Endothelial cell of umbilical vein (primary cell): ENCODE results near the gene NUDT16L1. TPM values are rescaled to one million over a fixed set of nuclear protein-coding genes. Genes with fewer than 3 reads are reported as not detected.

Experiments used
- BruUV-seq: library from RNA; stranded (reverse); fragments of 400-500 nt; replicated peaks from 2 replicates; lab custom pipeline; 2021; lab: Mats Ljungman, UMichigan
- CTCF ChIA-PET: fragments of 300-600, 350-600 bp; sonication (Branson Sonifier 250); formaldehyde crosslinking; loops from one replicate; lab custom pipeline; 2021; ENCODE audit warnings: antibody characterized with exemption, inconsistent platforms; lab: Charles Lee
- POLR2A ChIA-PET: fragments of 300-600, 350-600 bp; sonication (Branson Sonifier 250); formaldehyde crosslinking; loops from one replicate; lab custom pipeline; 2021; ENCODE audit warnings: antibody characterized with exemption, inconsistent platforms; lab: Charles Lee
- DNase-seq: peaks from one replicate; pipeline ENCODE4 v3.0.0-alpha.2; 2011; ENCODE audit warnings: low read depth, low spot score
- FAIRE-seq: peaks from 2 replicates; lab custom pipeline; 2011; peaks lifted over from hg19 to GRCh38; lab: Jason Lieb, UNC
- H2AFZ ChIP-seq: 2 replicates; pipeline ENCODE4 v1.6.0; 2012; ENCODE audit warnings: low read depth, low read length, control low read depth, inconsistent platforms
- H3K27ac ChIP-seq: 2 replicates; pipeline ENCODE4 v1.5.1; 2011; ENCODE audit warnings: low read depth, mild to moderate bottlenecking, control low read depth, low read length, moderate library complexity; ENCODE audit not compliant: insufficient read depth
- H3K27me3 ChIP-seq, 2 experiments: 2 replicates each; pipeline versions ENCODE4 v1.6.0 to v1.6.1; 2011; ENCODE audit warnings: low read length in 2 of 2, mixed read lengths in 1 of 2; ENCODE audit not compliant: control insufficient read depth in 2 of 2, insufficient read depth in 2 of 2
- H3K36me3 ChIP-seq, 2 experiments: 2 replicates in 1 of 2; 3 replicates in 1 of 2; pipeline ENCODE4 v1.5.1; 2011; ENCODE audit warnings: low read length in 2 of 2, mild to moderate bottlenecking in 1 of 2, moderate library complexity in 1 of 2; ENCODE audit not compliant: control insufficient read depth in 2 of 2, insufficient read depth in 2 of 2; ENCODE audit errors: extremely low read depth in 1 of 2
- H3K4me1 ChIP-seq: 3 replicates; pipeline ENCODE4 v1.5.1; 2011; ENCODE audit warnings: mild to moderate bottlenecking, low read length; ENCODE audit not compliant: control insufficient read depth, insufficient read depth; ENCODE audit errors: extremely low read depth
- H3K4me2 ChIP-seq: 2 replicates; pipeline ENCODE4 v1.6.1; 2011; ENCODE audit warnings: low read length, control low read depth, mixed read lengths; ENCODE audit not compliant: insufficient read depth
- H3K4me3 ChIP-seq, 3 experiments: fragments of 200-600 bp in 1 of 3; sonication (generic), shearing (Covaris generic) in 1 of 3; replicated peaks in 1 of 3; 2 replicates each; pipeline ENCODE4 v1.5.1; 2011 to 2016; ENCODE audit warnings: control low read depth in 3 of 3, low read length in 3 of 3, mild to moderate bottlenecking in 2 of 3, inconsistent platforms in 1 of 3, low read depth in 1 of 3, moderate library complexity in 1 of 3; ENCODE audit not compliant: insufficient read depth in 1 of 3
- H3K79me2 ChIP-seq: 2 replicates; pipeline ENCODE4 v1.6.0; 2012; ENCODE audit warnings: low read length, inconsistent platforms; ENCODE audit not compliant: control insufficient read depth, insufficient read depth
- H3K9ac ChIP-seq: replicated peaks from 2 replicates; pipeline ENCODE3; 2011; ENCODE audit warnings: low read length, control low read depth; ENCODE audit not compliant: insufficient read depth; ENCODE audit errors: extremely low read depth
- H3K9me1 ChIP-seq: replicated peaks from 3 replicates; pipeline ENCODE4 v1.6.0; 2011; ENCODE audit warnings: mild to moderate bottlenecking, low read length; ENCODE audit not compliant: control insufficient read depth, insufficient read depth; ENCODE audit errors: extremely low read depth
- H3K9me3 ChIP-seq: replicated peaks from 2 replicates; pipeline ENCODE4 v1.5.1; 2012; ENCODE audit warnings: low read length, inconsistent platforms; ENCODE audit not compliant: control insufficient read depth, insufficient read depth
- H4K20me1 ChIP-seq: replicated peaks from 2 replicates; pipeline ENCODE3; 2011; ENCODE audit warnings: mild to moderate bottlenecking, low read length; ENCODE audit not compliant: control insufficient read depth, insufficient read depth; ENCODE audit errors: extremely low read depth
- FOS ChIP-seq: IDR thresholded peaks from 2 replicates; pipeline ENCODE4 v1.6.1; 2011; ENCODE audit warnings: mild to moderate bottlenecking, low read length, moderate library complexity, borderline replicate concordance; ENCODE audit not compliant: insufficient read depth
- GATA2 ChIP-seq: IDR thresholded peaks from 2 replicates; pipeline ENCODE4 v1.7.0; 2011; ENCODE audit warnings: low read depth, mild to moderate bottlenecking, moderate library complexity, mixed read lengths, low read length; ENCODE audit not compliant: insufficient read length, insufficient read depth
- JUN ChIP-seq: IDR thresholded peaks from 2 replicates; pipeline ENCODE4 v1.6.1; 2011; ENCODE audit warnings: borderline replicate concordance, low read depth; ENCODE audit not compliant: insufficient read length, insufficient read depth
- MYC ChIP-seq: IDR thresholded peaks from one replicate; pipeline ENCODE4 v1.6.1; 2011; ENCODE audit warnings: mild to moderate bottlenecking, low read depth, low read length
- POLR2A ChIP-seq: IDR thresholded peaks from 2 replicates; pipeline ENCODE4 v1.6.1; 2012; ENCODE audit warnings: low read depth, mild to moderate bottlenecking, control low read depth, low read length
- POLR2AphosphoS5 ChIP-seq: IDR thresholded peaks from 2 replicates; pipeline ENCODE4 v1.6.1; 2012; ENCODE audit warnings: low read depth, mild to moderate bottlenecking, control low read depth, low read length, moderate library complexity; ENCODE audit not compliant: insufficient read depth
- dilution Hi-C: fragments of 300-500 bp; cut with MboI; formaldehyde crosslinking; loops from one replicate; pipeline ENCODE4 v1.15.0; 2019; ENCODE audit warnings: low sequenced_read_pairs; ENCODE audit not compliant: extremely low pct_ligation_motif_present
- intact Hi-C: fragments of 100-400 bp; cut with micrococcal nuclease; formaldehyde crosslinking; loops from one replicate; pipeline ENCODE4 v1.10.0; 2022
- polyA plus RNA-seq, 4 experiments: library from polyadenylated mRNA; depleted of rRNA in 3 of 4; stranded (reverse) in 3 of 4; unstranded in 1 of 4; fragments of >200 nt; gene quantifications; 2 replicates each; pipeline versions ENCODE4 v1.2.1 to v1.2.3, GENCODE V29; 2011 to 2012; ENCODE audit warnings: missing spikeins in 1 of 4
- total RNA-seq: library from RNA; stranded (reverse); gene quantifications from 2 replicates; pipeline ENCODE4 v1.2.3, GENCODE V29; 2021
- TF ChIP-seq, protein P1 (sequence below): IDR thresholded peaks from 2 replicates; pipeline ENCODE4 v1.6.1; 2011; ENCODE audit not compliant: insufficient read depth, insufficient read length

NUDT16L1 gene
- total and polyA plus RNA-seq, 2 donors (not counting 3 experiments of a cell fraction or from before 2014, with no cell fraction given) = 24.7 to 53.1 TPM

DNA sequence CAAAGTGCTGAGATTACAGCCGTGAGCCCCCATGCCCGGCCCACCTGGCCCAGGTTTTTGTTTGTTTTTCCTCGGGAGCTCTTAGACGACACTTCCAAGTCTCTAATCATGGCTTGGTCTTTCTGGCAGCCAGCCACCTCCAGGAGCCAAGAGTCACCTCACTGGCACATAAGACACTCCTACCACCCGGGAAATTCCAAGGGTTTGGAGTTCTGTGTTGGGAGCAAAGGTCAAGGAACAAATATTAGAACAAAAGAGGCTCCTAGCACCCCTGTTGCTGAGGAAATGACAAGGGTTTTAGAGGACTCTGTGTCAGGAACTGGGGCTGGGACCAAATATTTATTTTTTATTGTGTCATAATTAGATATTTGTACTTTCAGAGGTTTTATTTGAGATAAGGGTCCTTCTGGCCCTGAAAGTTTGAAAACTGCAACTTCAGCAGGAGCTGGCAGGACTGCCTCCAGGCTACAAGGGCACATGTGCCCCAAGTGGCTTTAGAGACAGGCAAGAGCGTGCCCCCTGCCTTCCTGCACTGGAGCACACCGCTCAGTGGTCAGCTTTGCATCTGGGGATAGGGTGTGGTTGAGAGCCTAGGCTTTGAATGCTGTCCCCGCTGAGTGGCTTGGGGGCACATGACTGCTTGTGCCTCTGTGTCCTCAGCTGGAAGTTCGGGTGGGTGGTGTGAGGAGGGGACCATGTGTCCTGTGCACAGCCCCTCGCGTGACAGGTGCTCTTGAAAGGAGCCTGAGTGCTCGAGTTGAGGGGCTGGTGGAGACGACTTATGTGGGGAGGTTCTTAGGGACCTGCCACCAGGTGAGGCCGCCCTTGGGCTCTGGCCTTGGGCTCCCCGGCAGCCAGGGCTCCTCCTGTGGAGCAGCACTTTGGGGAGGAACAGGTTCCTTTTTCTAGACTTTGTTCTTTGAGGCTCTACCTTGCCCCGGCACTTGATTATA, 39.1 kb upstream of the NUDT16L1 start:
- Histone ChIP-seq H3K9ac (no peak overlapping the region), H3K79me2 (no peaks in the 10 kb centered on the region), H3K36me3 (peaks cover 7 to 37% of the 10 kb centered on the region in 2 experiments), H3K4me1 (no peaks in the 10 kb centered on the region), H3K27me3 (no peaks in the 10 kb centered on the region), H3K27ac (no peak overlapping the region), H3K9me1 (no peaks in the 10 kb centered on the region), H3K4me3 (no peak overlapping the region), H3K4me2 (no peak overlapping the region), H3K9me3 (no peaks in the 10 kb centered on the region), H4K20me1 (no peaks in the 10 kb centered on the region), H2AFZ (no peak overlapping the region)
- ChIA-PET POLR2A (no interaction called here), CTCF (no interaction called here)
- dilution Hi-C loops = no loop called here
- FAIRE-seq (no peak), DNase-seq (no peak)
- BruUV-seq = no TSS peak
- intact Hi-C loops = no loop called here
- TF ChIP-seq POLR2AphosphoS5 (no peak), FOS (no peak), POLR2A (no peak), GATA2 (no peak)

DNA sequence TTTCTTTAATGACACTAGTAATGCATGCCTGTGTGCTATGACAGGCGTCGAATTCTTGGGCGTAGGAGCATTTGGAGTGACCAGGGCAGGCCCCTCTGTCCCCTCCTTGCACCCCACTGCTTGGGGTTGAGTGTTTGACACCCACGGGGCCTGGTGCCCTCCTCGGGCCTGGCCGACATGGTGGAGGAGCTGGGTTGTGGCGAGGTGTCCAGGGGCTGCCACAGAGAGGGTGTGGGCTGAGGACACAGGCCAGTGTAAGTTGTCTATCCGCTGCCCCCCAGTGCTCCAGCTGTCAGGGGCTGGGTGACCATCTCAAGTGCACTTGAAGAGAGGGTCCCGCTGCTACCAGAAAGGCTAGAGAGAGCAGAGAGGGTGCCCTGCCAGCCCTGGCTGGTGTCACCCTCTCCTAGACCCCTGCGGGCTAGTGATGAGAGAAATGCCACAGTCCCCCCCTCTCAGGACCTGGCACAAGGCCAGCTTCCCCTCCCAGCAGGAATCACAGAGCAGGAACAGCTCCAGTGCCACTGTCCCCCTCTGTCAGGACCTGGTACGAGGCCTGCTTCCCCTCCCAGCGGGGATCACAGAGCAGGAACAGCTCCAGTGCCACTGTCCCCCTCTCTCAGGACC, 38.3 kb upstream of the NUDT16L1 start:
- peaks cover 7 to 39% of the 10 kb centered on the region in 2 experiments for H3K36me3 ChIP-seq
- H3K4me1 ChIP-seq = no peaks in the 10 kb centered on the region
- intact Hi-C loops = no loop called here
- H3K9me3 ChIP-seq = no peaks in the 10 kb centered on the region
- no peaks in the 10 kb centered on the region for H3K9me1 ChIP-seq
- TF ChIP-seq JUN = no peak
- no peak for TF ChIP-seq POLR2AphosphoS5
- TF ChIP-seq POLR2A = no peak
- TF ChIP-seq, protein P1, sequence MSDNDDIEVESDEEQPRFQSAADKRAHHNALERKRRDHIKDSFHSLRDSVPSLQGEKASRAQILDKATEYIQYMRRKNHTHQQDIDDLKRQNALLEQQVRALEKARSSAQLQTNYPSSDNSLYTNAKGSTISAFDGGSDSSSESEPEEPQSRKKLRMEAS = no peak
- no peak for TF ChIP-seq GATA2
- no peak for TF ChIP-seq FOS
- no peak for TF ChIP-seq MYC
- no peak overlapping the region for H3K9ac ChIP-seq
- DNase-seq (no peak), FAIRE-seq (no peak)
- POLR2A ChIA-PET = no interaction called here
- H2AFZ ChIP-seq = no peak overlapping the region
- dilution Hi-C loops = no loop called here
- H4K20me1 ChIP-seq = no peaks in the 10 kb centered on the region
- no peak overlapping the region for H3K4me2 ChIP-seq
- CTCF ChIA-PET = no interaction called here
- no TSS peak for BruUV-seq
- H3K4me3 ChIP-seq = no peak overlapping the region
- no peaks in the 10 kb centered on the region for H3K27me3 ChIP-seq
- no peaks in the 10 kb centered on the region for H3K79me2 ChIP-seq
- no peak overlapping the region for H3K27ac ChIP-seq
